Superior temporal gyrus (tissue), 1 donor: ENCODE measurements around the gene KIF25.
"Not testable (repeated sequence)": the region's sequence is repeated elsewhere in the genome, so short reads cannot be mapped to it uniquely, and the experiment has no call there.

Experiments
- DNase-seq: peaks from one replicate; pipeline ENCODE4 v3.0.0-alpha.2; 2016; ENCODE audit errors: extremely low spot score

KIF25 gene

DNA sequence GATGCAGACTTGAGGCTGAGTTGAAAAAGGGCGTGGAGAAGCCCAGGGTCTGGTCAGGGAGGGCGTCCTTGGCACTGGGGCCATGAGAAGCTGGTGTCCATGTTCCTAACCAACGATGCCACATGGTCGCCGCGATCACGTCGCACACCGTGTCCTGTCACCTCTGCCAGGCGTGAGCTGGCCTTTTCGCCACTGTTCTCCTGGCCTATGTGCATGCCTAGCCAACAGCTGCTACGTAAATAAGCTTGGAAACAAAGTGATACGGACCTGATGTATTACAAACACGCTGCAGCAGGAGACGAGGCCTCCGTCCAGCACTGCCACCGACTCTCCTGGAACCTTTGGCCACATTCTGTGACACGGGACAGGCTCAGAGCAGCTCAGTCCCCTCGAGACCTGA is 22.0 kb upstream of the KIF25 start:
- DNase-seq = no peak

DNA sequence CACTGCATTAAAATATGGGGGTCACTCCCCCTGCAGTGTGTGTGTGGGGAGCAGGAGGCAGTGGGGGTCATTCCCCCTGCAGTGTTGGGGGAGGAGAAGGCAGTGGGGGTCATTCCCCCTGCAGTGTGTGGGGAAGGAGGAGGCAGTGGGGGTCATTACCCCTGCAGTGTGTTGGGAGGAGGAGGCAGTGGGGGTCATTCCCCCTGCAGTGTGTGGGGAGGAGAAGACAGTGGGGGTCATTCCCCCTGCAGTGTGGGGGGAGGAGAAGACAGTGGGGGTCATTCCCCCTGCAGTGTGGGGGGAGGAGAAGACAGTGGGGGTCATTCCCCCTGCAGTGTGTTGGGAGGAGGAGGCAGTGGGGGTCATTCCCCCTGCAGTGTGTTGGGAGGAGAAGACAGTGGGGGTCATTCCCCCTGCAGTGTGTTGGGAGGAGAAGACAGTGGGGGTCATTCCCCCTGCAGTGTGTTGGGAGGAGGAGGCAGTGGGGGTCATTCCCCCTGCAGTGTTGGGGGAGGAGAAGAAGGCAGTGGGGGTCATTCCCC is 21.3 kb upstream of the KIF25 start:
- not testable (repeated sequence) for DNase-seq

DNA sequence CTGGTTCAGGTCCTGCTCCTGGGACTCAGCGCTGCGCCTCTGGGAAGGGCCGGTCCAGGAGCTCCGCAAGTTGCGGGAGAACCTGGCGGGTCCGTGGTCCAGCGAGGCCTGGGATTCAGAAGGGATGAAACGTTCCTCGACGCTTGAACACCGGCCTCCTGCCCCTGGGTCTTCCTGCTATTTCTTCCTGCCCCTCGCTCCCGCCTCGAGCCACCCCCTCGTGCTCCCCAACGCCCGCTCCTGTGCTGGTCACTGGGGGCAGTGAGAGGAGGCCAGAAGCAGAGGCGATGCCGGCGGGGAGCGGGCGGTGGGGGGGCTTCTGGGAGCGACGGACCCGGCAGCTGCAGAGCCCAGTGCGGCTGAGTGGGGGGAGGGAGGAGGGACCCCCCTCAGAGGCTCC is 20.8 kb upstream of the KIF25 start:
- no peak for DNase-seq

DNA sequence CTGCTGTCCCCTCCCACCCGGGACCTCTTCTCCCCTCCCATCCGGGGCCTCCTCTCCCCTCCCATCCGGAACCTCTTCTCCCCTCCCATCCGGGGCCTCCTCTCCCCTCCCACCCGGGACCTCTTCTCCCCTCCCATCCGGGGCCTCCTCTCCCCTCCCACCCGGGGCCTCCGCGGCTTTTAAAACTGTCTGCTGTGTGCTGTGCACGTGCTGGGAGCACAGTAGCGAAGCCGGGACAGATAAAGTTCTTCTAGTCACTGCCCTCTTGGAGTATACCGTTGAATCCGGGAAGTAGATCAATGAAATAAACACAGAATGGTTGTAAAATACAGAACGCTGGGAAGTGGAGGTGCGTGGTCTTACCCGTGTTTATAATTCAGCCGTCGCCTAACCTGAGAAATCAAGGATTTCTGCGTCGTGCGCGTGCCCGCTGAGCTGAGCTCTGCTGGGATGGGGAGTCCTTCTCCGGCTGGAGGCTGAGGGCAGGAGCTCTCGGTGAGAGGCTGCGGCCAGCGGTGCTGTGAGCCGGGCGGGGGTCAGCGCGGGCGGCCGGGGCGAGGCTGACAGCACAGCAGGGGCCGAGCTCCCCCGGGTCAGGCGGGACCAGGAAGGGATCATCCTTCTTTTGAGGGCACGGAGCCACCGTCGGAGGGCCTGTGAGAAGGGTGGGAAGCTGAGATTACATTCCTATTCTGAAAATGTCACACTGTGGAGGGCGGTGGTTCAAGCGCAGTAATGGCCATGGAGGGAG is 19.6 kb upstream of the KIF25 start:
- DNase-seq = no peak

DNA sequence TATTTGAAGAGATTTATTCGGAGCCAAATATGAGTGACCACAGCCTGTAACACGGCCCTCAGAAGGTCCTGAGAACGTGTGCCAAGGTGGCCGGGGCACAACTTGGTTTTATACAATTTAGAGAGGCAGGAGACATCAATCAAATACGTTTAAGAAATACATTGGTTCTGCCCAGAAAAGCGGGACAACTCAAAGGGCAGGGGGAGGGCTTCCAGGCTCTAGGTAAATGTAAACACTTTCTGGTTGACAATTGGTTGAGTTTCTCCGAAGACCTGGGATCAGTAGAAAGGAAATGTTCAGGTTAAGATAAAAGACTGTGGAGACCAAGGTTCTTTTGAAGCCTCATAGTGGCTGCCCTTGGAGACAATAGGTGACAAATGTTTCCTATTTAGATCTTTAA is 18.9 kb upstream of the KIF25 start:
- DNase-seq = no peak

DNA sequence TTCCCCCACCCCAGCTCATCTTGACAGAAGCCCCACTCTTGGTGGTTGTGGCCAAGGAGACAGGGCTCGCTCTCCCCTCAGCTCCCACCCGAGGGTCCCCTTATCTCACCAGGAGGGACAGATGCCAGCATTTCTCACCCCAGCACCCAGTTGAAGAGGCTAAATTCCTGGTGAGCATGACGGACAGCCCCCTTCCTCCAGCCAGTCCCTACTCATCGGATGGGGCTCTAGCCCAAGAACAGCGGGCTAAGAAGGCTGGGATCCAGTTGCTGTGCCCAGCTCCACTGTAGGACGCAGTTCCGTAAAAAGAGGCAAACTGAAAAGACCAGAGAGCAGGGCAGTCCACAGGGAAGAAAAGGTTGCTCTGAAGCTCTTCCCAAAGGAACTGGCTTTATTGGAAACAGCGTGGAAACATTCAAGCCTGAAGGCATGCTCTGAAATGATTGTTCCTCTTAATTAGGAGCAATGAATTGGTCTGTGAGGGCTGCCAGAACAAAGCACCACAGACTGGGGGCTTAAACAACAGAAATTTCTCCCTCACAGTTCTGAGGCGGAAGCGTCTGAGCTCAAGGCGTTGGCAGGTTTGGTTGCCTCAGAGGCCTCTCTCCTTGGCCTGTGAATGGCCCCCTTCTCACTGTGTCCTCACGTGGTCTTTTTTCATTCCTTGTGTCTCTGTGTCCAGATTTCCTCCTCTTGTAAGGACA is 17.9 kb upstream of the KIF25 start:
- no peak for DNase-seq

DNA sequence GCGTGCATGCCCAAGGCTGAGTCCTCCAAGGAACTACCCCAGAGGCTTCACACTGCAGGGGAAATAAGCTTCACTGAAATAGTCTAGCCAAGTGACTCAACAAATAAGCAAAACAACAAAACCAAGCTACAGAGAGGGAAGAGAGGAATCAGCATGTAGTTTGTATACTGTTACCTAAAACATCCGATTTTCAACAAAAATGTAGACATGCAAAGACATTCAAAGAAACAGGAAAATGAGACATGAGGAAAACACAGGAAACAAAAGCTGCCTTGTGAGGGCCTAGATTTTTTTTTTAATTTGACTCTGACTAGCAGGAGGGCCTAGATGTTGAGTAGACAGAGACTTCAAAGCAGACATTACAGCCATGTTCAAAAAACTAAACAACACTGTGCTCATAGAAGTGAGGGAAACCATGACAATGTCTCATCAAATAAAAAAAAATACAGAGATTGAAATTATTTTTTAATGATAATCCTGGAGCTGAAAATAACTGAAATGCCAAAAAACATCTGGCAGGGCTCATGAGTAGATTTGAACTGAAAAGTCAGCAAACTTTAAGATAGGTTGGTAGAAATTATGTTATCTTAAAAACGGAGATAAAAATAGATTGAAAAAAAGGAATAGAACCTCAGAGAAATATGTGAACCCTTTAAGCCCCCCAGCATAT is 16.4 kb upstream of the KIF25 start:
- no peak for DNase-seq

DNA sequence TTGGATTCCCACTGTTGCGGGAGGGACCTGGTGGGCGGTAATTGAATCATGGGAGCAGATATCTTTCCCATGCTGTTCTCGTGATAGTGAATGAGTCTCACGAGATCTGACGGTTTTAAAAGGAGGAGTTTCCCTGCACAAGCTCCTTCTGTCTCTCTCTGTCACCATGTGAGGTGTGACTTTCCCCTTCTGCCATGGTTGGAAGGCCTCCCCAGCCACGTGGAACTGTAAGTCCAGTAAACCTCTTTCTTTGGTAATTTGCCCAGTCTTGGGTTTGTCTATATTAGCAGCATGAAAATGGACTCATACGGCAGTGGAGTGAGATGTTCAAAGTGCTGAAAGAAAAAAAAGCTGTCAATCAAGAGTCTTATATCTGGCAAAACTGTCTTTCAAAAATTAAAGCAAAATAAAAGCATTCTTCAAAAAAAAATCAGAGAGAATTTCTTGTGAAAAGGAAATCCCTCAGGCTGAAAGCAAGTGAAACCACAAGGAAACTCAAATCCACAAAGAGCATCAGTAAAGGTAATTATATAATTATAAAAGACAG is 15.5 kb upstream of the KIF25 start:
- DNase-seq = no peak

DNA sequence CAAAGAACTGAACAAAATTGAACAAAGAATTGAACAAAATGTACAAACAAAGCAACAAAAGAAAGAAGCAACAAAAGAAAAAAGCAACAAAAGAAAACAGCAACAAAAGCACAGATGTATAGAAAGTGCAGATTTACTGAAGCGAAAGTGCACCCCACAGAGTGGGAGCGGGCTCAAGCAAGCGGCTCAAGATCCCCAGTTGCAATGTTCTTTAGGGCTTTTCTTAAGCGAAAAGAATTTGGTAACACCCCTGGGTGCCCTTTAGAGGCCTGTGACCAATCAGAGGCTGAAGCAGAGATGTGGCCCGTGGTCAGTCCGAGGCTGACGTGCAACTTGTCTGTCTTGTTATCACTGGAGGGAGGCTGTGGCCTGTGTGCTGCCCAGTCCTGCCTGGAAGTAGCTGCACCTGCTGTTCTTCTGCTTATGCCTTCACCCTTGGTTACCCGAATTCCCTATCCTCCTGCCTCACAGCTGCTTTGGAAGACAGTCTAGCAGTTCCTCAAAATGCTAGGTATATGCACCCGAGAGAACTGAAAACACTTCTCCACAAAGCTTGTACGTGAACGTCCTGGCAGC is 13.2 kb upstream of the KIF25 start:
- no peak for DNase-seq

DNA sequence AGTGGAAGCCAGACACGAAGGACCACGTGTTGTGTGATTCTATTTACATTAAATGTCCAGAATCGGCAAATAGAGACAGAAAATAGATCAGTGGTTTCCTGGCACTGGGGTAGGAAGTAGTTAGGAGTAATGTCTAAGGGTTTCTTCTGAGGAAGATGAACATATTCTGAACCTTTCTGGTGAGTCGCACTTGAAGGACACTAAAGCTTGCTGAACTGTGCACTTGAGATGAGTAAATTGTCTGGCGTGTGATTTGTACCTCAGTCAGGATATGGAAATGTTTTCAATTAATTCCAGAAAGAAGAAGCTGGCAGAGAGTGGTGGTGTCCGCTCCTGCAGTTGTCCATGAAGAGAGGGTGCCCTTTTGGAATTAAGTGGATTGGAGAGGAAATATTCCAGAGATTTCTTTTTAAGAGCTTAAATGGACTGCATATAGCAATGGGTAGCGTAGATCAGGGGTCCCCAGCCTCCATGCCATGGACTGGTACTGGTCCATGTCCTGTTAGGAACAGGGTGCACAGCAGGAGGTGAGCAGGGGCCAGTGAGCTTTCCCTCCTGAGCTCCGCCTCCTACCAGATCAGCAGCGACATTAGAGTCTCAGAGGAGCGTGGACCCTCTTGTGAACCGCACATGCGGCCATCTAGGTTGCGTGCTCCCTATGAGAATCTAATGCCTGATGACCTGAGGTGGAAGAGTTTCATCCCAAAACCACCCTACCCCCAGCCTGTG is 12.4 kb upstream of the KIF25 start:
- no peak for DNase-seq

DNA sequence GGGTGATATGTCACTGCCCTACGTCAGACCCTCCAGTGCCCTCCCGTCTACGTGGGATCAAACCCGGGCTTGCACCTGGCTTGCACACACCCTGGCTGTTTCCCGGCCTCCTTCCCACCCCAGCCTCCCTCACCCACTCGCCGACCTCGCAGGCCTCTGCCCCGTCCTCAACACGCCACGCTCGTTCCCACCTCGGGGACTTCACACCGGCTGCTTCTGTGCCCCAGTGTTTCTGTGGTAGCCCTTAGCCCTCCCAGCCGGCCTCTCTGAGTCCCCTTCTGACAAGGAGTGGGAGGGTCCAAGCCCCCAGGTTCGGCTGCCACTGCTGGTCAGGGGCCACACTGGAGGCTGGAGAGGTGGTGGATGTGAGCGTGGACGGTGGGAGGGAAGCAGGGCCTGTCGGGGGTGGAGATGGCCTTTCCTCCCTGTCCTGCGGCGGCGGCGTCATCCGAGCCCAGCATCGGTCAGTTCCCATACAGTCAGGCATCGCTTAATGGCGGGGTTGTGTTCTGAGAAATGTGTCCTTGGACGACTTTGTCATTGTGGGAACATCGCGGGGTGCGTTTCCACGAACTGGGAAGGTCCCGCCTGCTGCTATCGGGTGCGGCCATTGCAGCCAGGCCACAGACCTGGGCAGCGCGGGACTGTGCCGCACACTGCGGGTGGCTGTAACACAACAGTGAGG is 11.4 kb upstream of the KIF25 start:
- DNase-seq = no peak

DNA sequence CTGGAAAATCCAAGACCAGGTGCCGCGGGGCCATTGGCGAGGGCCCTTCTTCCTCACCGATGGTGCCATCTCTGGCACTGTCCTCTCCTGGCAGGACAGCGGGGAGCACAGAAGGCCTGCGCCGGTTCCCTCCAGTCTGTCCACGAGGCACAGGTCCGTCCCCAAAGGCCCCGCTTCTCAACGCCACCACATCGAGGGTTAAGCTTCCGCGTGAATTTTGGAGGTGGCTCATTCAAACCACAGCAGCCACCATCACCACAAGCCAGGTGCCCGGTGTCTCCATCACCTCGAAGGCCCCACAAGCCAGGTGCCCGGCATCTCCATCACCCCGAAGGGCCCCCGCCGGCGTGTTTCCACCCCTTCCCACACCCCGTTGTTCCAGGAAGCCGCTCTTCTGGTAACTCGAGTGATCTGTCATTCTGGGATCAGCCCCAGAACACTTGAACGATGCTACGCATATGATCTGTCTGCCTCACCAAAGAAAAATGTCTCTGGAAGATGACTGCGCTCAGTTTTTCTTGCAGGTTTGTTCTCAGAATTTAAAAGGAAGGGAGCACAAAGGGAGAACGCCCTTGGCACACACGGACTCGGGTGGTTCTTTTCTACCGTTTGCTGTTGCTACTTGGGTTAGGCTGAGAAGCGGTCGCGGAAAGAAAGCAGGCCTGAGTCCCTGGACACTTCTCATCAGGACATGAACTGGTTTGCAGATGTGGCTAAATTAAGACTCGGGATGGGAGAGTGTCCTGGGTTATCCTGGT is 9.9 kb upstream of the KIF25 start:
- DNase-seq = no peak

DNA sequence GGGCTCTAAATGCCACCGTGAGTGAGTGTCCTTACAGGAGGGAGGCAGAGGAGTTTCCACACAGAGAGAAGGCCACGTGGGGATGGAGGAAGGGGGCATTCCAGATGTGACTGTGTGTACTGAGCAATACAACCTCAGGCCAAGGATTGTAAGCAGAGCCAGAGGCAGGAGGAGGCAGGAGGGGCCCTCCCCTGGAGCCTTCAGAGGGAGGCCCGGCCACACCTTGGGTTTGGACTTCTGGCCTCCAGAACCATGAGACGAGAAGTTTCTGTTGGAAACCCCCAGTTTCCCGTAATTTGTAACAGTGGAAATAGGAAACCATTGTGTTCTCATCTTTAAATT is 9.3 kb upstream of the KIF25 start:
- DNase-seq = no peak

DNA sequence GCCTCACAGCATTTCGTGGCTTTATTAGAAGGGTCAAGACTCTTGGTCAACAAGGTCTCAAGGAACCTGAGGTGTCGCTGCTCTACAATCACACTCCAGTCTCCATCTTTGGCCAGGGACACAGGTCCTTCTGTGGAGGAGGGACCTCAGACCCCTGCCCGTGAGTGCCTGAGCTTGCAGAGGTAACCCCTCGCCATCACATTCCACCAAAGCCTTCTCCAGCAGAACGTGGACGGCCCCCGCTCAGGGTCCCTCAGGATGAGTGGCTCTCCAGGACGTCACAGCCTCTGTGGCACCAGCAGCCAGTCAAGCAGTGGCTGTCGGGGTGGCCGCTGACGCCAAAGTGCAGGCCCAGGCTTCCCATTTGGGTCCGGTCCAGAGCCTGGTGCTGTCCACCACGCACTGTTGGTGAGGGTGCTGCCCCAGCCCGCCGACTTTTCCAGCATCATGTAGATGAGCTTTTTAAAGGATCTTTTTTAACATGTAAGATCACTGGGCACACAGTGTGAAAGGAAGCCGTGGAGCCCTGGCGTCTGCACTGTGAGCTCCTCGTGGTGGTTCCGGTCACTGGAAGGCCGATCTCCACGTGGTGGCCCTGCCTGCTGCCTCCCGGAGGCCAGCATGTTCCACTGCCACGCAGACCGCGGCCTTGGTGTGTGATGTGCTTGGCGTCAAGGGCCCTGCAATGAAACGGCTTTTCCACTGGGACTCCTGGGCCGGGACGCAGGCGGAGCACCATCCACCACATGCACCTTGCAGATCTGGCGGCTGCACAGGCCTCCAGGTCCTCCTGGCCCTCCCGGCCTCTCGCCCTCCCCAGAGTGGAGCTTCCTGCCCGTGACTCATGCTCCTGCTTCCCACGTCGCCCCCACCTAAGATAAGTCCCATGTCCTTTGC is 8.3 kb upstream of the KIF25 start:
- DNase-seq = no peak

DNA sequence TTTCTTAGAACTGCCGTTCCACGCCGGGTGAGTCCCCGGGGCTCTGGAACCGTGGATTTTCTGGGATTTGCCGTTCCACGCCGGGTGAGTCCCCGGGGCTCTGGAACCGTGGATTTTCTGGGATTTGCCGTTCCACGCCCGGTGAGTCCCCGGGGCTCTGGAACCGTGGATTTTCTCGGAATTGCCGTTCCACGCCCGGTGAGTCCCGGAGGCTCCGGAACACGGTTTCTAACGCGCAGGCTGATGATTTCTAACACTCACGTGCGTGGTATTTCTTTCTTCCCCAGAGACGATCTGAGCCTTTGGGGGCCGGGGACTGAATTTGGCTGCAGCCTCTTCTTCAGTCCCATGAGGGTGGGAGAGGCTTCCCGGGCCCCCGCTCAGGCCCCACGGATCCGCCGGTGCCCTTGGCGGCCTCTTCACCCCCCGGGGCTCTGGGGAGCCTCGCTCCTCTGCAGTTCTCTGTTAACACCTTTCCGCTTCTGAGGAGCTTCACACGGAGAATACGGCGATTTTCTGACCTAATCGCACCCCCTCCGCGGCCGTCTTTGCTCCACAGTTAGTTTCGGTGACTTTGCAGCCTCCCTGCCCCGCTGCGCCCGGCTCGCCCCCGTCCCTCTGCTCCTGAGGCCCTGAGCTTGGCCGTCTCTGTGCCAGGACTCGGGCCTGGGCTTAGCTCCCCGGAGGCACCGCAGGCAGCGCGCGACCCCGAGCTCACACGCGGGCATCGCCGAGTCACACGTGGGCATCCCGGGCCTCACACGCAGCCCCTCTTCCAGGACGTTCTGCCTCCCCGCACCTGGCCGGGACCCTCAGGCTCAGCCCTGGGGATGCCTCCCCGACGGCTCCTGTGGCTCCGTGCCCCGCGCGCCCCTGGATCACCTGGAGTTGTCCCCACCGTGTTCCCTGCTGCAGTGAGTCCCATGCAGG is 7.2 kb upstream of the KIF25 start:
- no peak for DNase-seq

DNA sequence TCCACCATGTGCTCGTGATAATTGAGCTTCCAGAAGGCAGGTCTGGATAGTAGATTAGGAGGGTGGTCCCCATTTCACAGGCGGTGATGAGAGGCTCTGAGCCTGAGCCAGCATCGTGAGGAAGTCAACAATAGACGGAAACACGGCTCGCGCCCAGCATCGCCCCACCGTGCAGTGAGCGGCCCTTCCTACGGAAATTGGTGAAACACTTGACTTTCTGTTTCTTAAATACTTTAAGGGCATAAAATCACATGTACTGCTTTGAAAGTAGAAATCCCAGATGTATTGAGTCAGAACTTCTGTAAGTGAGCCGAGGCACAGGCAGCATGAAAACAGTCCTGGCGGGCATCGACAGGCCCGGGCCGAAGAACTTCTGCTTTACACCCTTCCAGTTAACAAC is 4.3 kb upstream of the KIF25 start:
- no peak for DNase-seq

DNA sequence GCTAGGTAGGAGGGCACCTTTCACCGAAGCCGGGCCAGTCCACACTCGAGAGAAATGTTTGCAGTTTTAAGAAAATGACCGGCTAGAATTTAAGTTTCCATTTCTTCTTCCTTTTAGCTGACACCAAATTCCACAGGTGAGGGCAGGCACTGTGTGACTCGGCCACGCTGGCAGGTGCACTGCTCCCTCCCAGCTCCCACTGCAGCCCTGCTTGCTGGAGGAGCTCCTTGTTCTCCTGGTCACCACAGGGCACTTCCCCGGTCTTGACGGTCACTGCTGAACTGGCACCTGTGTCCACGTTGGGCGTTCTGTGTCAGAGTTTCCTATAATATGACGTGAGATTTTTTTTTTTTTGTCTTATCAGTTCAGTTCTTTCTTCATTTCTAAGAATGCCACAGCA is 3.6 kb upstream of the KIF25 start:
- no peak for DNase-seq

DNA sequence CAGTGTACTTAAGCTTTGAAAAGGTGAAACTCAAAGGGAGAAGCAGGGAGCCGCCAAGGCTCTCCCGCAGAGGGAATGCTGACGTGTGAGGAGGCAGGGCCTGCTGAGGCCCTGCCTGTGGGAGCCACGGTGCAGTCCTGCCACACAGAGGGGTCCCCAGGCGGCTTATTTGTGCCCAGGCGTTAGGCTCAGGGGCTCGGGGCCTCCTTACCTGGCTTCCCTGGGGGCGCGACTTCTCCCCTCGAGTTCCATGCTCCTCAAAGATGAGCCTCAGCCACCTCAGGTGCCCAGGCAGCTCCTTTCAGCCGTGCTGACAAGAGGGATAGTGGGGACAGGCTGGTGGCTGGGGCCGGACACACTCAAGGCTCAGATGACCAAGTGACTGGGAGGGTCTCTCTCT is 2.2 kb upstream of the KIF25 start:
- DNase-seq = no peak
